Subcutaneous adipose tissue (tissue), 4 donors: ENCODE measurements around the gene HOXC6. TPM values are rescaled to one million over a fixed set of nuclear protein-coding genes. Genes with fewer than 3 reads are reported as not detected.

Experiments
- total RNA-seq, 4 donors: library from RNA; depleted of rRNA; stranded (reverse); fragments of >200 nt; gene quantifications; one replicate each; pipeline ENCODE4 v1.1.0, GENCODE V29; 2016
- TF ChIP-seq, protein P1 (sequence below): fragments of 450-650 bp; IDR thresholded peaks from one replicate; pipeline ENCODE4 v1.5.1; 2016; ENCODE audit warnings: low read depth, mild to moderate bottlenecking, control low read depth, antibody characterized with exemption, moderate library complexity

HOXC6 gene
- total RNA-seq, 4 donors from 2014 or later: 2.5 to 5.5 (median 5.2) TPM

DNA sequence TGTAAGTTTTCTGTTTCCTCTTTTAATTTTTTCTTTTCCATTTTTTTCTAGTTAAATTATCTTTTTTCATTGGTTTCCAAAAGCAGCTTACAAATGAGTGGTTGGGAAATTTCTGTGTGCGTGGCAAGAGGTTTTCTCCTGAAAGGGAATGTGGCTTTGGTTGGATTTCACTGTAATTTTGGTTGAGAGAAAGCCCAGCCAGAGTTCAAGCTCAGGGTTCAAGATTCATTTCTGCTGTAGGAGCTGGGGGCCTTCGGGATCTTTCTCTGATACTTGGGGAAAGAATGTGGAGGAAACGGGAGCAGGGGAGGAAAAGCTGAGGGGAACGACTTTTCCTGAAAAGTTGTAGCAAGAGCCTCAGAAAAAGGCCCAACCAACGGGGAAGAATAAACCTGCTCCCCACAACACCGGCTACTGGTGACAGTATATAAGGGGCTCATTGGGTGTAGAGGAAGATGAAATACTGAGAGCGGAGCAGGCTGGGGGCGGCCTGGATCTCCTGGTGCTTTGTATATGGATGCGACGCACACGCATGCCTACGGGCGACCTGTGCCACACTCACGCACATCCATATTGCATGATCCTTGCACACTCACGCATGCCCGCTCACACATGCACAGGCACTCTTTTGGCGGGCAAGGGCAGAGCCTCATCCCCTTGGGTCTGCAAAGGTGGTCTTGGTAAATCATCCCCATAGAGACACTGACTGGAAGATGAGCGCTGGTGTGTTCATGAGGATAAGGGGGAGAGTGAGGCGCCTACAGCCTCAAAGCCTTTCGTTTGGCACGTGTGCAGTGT is 41.4 kb upstream of the HOXC6 start:
- TF ChIP-seq, protein P1, sequence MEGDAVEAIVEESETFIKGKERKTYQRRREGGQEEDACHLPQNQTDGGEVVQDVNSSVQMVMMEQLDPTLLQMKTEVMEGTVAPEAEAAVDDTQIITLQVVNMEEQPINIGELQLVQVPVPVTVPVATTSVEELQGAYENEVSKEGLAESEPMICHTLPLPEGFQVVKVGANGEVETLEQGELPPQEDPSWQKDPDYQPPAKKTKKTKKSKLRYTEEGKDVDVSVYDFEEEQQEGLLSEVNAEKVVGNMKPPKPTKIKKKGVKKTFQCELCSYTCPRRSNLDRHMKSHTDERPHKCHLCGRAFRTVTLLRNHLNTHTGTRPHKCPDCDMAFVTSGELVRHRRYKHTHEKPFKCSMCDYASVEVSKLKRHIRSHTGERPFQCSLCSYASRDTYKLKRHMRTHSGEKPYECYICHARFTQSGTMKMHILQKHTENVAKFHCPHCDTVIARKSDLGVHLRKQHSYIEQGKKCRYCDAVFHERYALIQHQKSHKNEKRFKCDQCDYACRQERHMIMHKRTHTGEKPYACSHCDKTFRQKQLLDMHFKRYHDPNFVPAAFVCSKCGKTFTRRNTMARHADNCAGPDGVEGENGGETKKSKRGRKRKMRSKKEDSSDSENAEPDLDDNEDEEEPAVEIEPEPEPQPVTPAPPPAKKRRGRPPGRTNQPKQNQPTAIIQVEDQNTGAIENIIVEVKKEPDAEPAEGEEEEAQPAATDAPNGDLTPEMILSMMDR: no peak

DNA sequence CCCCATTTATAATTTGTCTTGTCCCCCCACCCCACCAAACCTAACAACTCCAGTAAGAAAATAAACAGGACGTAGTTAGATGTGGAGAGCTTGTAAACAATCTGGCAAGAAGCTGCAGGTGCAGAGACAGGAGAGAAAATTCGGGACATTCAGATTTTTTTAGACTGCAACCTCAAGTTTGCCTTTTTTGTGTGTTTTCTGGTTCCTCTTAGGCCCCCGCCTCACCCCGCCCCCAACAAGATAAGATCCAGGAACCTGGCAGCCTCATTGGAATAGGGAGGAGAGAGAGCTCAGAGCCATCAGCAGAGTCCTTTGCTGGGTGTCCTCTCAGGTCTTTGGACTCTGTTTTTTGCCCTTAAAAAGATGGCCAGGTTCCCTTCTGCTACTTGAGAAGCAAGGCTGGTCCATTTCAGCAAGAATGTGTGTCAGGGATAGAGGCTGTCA is 40.4 kb upstream of the HOXC6 start:
- TF ChIP-seq, protein P1: no peak

DNA sequence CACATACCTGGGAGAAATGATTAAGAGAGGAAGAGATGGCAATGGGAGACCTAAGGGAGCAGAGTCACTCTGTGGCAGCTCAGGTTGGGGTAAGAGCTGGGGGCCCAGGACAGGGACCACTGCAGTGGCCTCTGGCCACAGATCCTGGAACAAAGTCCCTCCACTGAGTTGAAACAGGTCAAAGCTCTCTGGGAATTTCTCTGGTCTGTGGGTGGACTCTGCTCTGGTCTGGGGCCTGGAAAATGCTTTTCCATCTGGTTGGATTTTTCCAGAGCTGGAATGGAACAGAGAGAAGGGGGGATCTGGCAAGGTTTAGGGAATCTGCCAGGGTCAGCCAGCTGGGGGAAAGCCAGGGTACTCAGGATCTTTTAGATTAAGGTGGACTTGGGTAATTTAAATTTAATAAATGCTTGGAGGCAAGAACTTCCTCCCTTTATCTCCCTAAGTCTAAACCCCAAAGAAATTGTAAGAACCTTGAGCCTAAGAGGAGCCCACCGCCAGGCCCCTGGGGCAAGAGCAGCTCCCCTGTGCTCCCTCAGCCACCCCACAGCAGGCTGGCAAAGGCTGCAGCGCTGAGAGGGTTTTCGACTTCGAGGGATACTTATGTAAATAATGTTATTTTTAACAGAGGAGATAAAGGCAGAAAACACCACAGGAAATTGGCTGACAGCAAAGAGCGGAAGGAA is 39.6 kb upstream of the HOXC6 start:
- TF ChIP-seq, protein P1: no peak

DNA sequence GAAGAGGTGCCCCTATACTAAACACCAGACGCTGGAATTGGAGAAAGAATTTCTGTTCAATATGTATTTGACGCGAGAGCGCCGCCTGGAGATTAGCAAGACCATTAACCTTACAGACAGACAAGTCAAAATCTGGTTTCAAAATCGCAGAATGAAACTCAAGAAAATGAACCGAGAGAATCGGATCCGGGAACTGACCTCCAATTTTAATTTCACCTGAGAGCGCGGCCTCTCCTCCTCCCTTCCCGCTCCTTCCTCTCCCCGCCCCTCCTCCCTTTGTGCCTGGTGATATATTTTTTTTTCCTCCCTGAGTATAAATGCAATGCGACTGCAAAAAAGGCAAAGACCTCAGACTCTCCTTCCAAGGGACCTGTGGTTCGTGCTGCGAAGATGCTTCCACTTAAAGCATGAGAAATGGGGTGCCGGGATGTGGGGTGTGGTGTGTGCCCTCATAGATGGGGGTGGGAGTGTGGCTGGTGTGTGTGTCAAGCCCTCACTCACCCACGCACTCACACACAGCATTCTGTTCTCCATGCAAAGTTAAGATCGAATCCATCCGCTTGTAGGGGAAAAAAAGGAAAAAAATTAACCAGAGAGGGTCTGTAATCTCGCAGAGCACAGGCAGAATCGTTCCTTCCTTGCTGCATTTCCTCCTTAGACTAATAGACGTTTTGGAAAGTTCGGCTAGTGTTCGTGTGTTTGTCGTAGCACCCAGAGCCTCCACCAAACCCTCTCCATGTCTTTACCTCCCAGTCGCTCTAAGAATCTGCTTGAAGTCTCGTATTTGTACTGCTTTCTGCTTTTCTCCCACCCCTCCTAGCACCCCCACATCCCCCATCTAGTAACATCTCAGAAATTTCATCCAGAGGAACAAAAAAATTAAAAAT is 38.8 kb upstream of the HOXC6 start:
- TF ChIP-seq, protein P1: no peak

DNA sequence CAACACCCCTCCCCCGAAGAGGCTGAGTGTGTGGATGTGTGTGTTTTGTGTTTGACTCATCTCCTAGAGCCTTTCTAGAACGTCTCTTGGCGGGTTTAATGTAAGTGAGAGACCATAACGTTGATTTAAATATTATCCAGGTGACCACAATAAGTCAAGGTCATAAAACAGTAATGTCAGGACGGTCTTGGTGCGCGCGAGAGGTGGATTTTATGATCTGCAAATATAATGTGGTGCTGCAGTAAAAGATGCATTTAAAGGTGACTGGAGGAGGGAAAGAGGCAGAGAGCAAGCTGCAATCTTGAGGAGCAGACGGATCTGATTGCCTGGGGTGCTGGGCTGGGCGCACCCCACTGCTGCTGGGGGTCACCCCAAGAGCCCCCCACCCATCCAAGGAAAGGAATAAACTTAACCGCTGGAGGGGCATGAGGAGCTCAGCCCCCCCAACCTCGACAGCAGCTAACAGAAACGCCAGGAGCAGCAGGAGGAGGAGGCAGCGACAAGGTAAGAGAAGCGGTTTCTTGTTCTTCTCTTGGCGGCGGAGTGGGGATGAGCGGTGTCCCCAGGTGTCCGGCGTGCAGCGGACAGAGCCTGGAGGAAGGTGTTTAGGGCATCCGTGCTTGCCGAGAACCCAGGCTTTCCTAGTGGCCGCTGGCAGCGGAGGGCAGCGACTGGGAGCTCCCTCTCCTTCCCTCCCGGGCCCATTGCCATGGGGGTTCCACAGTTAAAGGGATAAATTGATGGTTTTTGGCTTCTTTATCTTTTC is 37.7 kb upstream of the HOXC6 start:
- TF ChIP-seq, protein P1: no peak

DNA sequence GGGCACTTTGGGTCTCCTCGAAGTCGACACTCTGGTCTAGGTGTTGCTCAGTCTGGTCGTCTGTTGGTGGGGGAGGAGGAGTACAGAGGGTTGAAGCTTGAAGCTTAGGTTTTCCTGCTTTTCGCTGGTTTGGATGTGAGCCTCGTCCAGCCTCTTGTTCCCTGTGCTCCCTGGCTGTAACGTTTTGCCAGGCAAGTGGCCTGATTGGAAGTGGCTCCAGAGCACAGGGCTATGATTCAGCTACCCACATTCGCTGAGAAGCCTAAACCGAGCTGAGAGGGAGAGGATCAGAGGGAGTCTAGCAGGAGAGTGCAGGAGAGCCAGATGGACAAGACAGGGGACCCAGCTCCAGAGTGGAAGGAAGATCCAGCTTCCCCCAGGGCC is 37.2 kb upstream of the HOXC6 start:
- TF ChIP-seq, protein P1: no peak
